ENCODE results near the gene LMAN1L. TPM values are rescaled to one million over a fixed set of nuclear protein-coding genes. Genes with fewer than 3 reads are reported as not detected.

LMAN1L gene
- polyA plus RNA-seq, 1 donor (not counting 4 experiments of a cell fraction or from before 2014, with no cell fraction given): not detected

DNA sequence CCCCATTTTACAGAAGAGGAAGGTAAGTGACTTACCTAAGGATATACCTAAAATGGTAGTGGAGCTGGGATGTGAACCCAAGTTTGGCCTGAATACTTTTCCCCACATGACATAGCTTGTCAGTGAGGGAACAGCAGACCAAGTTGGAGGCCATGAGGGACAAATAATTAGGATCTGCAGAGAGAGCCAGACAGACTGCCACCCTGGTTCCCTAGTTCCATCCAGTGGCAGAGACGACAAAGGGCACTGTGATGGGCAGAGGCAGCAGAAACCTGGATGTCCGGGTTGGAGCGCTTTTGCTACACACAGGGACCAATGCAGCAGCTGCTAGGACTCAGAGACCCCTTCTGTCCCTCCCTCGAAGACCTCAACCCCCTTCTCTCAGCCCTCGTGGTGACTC is 15.0 kb downstream of the LMAN1L start:
- Histone ChIP-seq H3K4me3 (ENCODE audit: control insufficient read depth in 2 of 3, extremely low read depth in 1 of 3, insufficient read depth in 2 of 3, low read depth in 1 of 3, low read length in 3 of 3) (no peak overlapping the region), H3K36me3 (ENCODE audit: control insufficient read depth in 2 of 2, extremely low read depth in 1 of 2, insufficient read depth in 2 of 2, low read length in 2 of 2) (no peaks in the 10 kb centered on the region), H4K20me1 (ENCODE audit: control insufficient read depth, extremely low read depth, insufficient read depth, low read length) (no peaks in the 10 kb centered on the region), H3K27ac (ENCODE audit: control insufficient read depth, insufficient read depth, low read length) (no peak overlapping the region), H3K9me3 (ENCODE audit: control insufficient read depth, low read depth, low read length) (no peaks in the 10 kb centered on the region), H3K9ac (ENCODE audit: control insufficient read depth, extremely low read depth, insufficient read depth, low read length) (no peak overlapping the region), H2AFZ (ENCODE audit: control insufficient read depth, low read length) (no peak overlapping the region), H3K9me1 (ENCODE audit: control insufficient read depth, extremely low read depth, insufficient read depth, low read length) (no peaks in the 10 kb centered on the region), H3K27me3 (ENCODE audit: control insufficient read depth, extremely low read depth, insufficient read depth, low read length) (peaks cover 47% of the 10 kb centered on the region), H3K4me2 (ENCODE audit: control insufficient read depth, extremely low read depth, insufficient read depth, low read depth, low read length) (no peak overlapping the region), H3K79me2 (ENCODE audit: control insufficient read depth, insufficient read depth, low read length) (no peaks in the 10 kb centered on the region), H3K4me1 (ENCODE audit: control insufficient read depth, extremely low read depth, insufficient read depth, low read length) (no peaks in the 10 kb centered on the region)
- TF ChIP-seq CTCF (optimal IDR thresholded peaks at IDR 0.05 in 1 of 3, IDR thresholded peaks at IDR 0.05 in 1 of 3, conservative IDR thresholded peaks at IDR 0.05 in 1 of 3; ENCODE audit: extremely low read depth in 1 of 3, insufficient read depth in 2 of 3, low read length in 3 of 3): no peak
- peak; percentile 10 for TF ChIP-seq EZH2 (IDR thresholded peaks at IDR 0.05; ENCODE audit: low read length)
- FAIRE-seq (no peak), DNase-seq (ENCODE audit: low read depth, low spot score) (no peak)
- dilution Hi-C loops (cut with MboI; ENCODE audit: extremely low pct_ligation_motif_present, low sequenced_read_pairs): no loop called here

GRCh38 chr15:74828835-74829234 is 16.2 kb downstream of the LMAN1L start:
- no peaks in the 10 kb centered on the region for H3K9me3 ChIP-seq (ENCODE audit: control insufficient read depth, low read depth, low read length)
- H3K79me2 ChIP-seq (ENCODE audit: control insufficient read depth, insufficient read depth, low read length): no peaks in the 10 kb centered on the region
- no peak overlapping the region for H3K4me3 ChIP-seq (ENCODE audit: control insufficient read depth in 2 of 3, extremely low read depth in 1 of 3, insufficient read depth in 2 of 3, low read depth in 1 of 3, low read length in 3 of 3)
- no peaks in the 10 kb centered on the region for H3K36me3 ChIP-seq (ENCODE audit: control insufficient read depth in 2 of 2, extremely low read depth in 1 of 2, insufficient read depth in 2 of 2, low read length in 2 of 2)
- no peak overlapping the region for H3K27ac ChIP-seq (ENCODE audit: control insufficient read depth, insufficient read depth, low read length)
- H3K9ac ChIP-seq (ENCODE audit: control insufficient read depth, extremely low read depth, insufficient read depth, low read length): no peak overlapping the region
- no peaks in the 10 kb centered on the region for H3K4me1 ChIP-seq (ENCODE audit: control insufficient read depth, extremely low read depth, insufficient read depth, low read length)
- no peaks in the 10 kb centered on the region for H3K9me1 ChIP-seq (ENCODE audit: control insufficient read depth, extremely low read depth, insufficient read depth, low read length)
- dilution Hi-C loops (cut with MboI; ENCODE audit: extremely low pct_ligation_motif_present, low sequenced_read_pairs): no loop called here
- H3K27me3 ChIP-seq (ENCODE audit: control insufficient read depth, extremely low read depth, insufficient read depth, low read length): peaks cover 46% of the 10 kb centered on the region
- DNase-seq (ENCODE audit: low read depth, low spot score) (no peak), FAIRE-seq (no peak)
- no peak overlapping the region for H3K4me2 ChIP-seq (ENCODE audit: control insufficient read depth, extremely low read depth, insufficient read depth, low read depth, low read length)
- H4K20me1 ChIP-seq (ENCODE audit: control insufficient read depth, extremely low read depth, insufficient read depth, low read length): no peaks in the 10 kb centered on the region
- no peak for TF ChIP-seq EZH2 (IDR thresholded peaks at IDR 0.05; ENCODE audit: low read length)
- no peak for TF ChIP-seq CTCF (optimal IDR thresholded peaks at IDR 0.05 in 1 of 3, IDR thresholded peaks at IDR 0.05 in 1 of 3, conservative IDR thresholded peaks at IDR 0.05 in 1 of 3; ENCODE audit: extremely low read depth in 1 of 3, insufficient read depth in 2 of 3, low read length in 3 of 3)
- no peak overlapping the region for H2AFZ ChIP-seq (ENCODE audit: control insufficient read depth, low read length)
